ENCODE measurements around the gene POC5.
A peak's percentile ranks its signal among the peaks of the same experiment; 100 is the strongest.
"Not testable (repeated sequence)": the region's sequence is repeated elsewhere in the genome, so short reads cannot be mapped to it uniquely, and the experiment has no call there.

The POC5 gene, protein sequence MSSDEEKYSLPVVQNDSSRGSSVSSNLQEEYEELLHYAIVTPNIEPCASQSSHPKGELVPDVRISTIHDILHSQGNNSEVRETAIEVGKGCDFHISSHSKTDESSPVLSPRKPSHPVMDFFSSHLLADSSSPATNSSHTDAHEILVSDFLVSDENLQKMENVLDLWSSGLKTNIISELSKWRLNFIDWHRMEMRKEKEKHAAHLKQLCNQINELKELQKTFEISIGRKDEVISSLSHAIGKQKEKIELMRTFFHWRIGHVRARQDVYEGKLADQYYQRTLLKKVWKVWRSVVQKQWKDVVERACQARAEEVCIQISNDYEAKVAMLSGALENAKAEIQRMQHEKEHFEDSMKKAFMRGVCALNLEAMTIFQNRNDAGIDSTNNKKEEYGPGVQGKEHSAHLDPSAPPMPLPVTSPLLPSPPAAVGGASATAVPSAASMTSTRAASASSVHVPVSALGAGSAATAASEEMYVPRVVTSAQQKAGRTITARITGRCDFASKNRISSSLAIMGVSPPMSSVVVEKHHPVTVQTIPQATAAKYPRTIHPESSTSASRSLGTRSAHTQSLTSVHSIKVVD

DNA sequence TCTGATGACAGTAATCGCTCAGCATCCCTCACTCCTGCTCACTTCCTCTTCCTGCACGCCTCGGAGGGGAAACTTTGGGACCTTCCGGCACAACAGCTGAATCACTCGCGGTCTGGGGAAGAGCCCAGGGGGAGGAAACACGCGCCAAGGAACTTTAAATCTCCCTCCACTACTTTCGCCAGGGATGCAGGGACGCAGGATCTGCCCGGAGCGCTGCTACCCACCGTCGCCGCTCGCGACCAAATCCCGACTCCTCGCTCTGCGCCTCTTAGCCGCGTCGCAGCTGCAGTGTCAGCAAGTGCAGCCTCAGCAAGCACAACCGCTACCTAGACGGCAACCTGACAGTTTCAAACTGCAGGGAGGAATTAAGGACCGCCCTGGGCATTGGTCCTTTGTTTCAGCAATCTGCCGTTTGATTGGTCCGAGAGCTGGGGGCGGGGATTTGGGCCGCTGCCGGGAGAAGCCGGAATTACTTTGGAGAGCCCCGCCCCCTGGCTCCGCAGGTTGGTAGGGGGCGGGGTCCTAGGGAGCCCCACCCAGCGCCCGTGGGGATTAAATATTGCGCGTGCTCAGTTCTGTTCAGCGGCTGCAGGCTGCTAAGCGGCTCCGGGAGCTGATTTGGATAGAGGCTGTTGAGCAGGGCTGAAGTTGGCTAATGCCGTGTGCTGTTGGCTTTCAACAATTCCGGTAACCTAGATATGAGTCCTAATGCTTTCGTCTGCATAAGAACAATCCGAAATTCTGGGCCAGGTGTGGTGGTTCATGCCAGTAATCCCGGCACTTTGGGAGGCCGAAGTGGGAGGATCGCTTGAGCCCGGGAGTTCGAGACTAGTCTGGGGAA is at the start of gene POC5:
Gene POC5 (minus strand): TSS at position 356 of the 841 bp plus-strand sequence. CDS start 4,500 bp downstream, outside the sequence.
- DNase-seq (ENCODE audit: low read depth) = peak; percentile 95

DNA sequence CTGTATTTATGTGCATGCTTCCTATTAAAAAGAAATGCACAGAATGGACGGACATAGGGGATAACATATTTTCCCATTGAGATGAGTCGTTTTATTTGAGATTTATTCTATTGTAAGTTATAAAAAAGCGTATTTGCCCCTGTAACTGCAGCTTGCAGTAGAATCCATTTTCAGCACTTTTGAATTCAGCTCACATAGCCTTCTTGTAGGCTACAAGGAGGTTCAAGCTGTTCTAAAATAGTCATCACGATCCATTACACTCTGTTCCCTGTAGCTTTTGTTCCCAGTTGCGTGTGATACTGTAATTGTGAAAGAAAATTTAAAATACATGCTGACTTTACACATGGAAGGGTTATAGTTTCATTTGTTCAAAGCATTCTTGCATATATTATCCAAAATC is 40.9 kb upstream of the POC5 start:
- DNase-seq (ENCODE audit: low read depth) = no peak

DNA sequence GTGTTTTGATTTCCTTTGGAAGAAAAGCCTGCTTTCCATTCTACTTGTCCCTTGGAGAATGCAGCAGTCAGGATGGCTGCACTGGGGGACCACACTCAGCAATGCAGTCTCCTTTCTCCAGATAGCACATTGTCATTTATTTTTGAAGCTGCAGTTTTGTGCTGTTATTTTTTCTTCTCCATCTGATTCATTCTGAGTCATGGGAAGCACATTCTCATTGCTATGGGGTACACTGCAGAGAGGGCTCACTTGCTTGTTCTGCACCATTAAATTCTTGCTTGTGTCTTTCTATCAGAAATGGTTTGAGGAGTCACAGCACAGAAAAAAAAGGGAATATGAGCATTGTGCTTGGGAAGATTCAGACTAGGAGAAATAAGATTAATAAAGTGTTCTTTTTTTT is 39.7 kb upstream of the POC5 start:
- DNase-seq (ENCODE audit: low read depth) = no peak

DNA sequence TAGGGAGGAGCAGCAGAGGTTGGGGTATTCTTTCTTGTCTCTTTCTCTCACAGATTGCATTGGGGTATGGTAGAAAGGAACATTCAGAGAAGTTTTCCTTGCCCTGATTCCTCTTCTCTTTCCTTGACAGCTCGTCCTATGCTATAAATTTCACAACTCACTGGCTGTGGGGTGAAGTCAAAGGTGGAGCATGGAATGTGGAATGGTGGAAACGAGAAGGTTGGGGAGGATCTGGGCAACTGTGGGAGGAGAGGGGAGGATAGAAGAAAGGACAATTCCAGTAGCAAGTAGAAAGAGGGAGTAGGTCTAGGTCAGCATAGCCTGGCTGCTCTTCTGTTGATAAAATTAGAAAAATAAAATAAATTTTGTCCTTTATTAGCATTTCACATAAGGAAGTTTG is 39.0 kb upstream of the POC5 start:
- DNase-seq (ENCODE audit: low read depth) = no peak

DNA sequence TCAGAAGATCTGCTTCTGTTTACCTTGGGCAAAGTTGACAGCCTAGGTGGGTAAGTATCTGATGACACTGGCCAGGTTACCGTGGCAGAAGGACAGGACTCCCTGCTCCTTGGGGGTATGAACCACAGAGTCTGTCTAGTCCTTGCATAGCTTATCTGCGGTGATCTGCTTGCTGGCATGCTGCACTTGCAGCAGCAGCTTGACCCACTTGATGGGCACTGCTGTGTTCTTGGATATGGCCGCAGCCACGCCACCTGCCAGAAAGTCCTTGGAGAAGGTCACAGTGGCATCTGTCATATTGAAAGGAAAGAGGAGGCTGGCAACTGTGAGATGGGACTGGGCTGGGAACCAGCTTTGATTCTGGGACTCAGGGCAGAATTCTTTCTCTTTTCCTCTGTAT is 35.9 kb upstream of the POC5 start:
- no peak for DNase-seq (ENCODE audit: low read depth)

DNA sequence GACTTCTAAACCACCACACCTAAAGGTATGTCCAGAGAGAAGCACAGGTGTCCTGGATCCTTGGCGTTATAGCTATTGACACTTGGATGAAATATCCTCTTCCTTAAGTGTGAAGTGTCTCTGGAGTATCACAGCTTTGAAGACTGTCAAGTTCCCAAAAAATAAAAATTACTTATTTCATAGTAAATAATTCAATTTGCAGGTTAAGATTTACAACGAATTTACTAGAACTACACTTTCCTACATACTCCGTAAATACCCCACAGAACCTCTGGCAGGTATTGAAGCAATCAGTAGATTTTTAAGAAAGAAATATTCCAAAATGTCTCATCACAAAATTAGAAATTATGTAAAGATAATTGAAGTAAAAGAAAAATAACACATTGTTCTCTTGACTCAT is 27.1 kb upstream of the POC5 start:
- DNase-seq (ENCODE audit: low read depth) = no peak

DNA sequence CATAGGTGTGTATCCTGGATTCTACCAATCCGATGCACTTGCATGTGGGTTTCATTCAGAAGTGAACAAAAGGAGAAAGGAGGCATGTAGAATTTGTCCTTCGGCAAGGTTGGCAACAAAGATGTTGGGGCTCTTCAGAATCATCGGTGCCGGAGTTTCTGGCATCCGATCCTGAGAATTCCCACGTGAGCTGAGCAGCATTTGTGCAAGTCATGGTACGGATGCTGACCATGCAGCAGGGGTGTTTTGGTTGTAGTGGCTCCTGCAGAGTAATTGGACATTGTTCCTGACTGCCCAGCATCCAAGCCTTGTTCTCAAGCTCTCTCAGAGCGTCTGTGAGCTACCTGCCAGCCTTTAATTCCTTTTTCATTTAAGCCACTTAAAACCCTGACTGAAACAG is 19.0 kb upstream of the POC5 start:
- DNase-seq (ENCODE audit: low read depth) = no peak

DNA sequence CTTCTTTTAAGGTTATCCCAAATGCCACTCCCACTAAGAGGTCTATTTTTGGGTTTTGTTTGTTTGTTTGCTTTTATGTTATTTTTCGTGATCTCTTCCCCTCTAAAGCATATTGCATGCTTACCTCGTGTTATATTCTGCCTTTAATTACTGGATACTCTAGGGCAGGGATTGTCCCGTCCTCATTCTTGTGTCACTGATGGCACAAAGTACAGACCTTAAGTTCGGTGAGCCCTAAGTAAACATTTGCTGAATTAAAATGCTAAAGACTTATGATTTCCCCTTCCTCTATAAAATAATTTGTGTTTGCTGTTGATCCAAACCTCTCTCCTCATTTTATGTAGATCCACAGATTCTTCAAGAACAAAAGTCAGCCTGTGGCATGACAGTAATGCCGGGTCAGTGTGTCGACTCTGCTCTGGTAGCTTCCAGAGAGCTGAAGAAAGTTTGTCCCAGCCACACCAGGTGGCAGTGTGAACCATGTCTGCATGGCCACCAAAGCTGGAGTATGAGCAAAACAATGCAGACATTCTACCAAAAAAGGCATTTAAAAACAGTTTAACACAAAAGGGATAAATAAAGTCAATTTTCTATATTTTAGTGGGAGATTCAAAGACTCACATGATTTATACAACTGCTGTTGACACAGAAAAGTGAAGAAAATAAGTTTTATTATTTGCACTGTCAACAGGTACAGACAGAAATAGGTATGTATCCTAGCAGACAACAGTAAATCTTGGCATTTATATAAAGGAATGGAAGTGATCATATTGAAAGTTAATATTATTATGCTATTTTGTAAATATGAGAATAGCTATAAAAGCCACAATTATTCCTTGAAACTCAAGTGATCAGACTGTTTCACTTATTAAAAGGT is 17.9 kb upstream of the POC5 start:
- DNase-seq (ENCODE audit: low read depth) = no peak

DNA sequence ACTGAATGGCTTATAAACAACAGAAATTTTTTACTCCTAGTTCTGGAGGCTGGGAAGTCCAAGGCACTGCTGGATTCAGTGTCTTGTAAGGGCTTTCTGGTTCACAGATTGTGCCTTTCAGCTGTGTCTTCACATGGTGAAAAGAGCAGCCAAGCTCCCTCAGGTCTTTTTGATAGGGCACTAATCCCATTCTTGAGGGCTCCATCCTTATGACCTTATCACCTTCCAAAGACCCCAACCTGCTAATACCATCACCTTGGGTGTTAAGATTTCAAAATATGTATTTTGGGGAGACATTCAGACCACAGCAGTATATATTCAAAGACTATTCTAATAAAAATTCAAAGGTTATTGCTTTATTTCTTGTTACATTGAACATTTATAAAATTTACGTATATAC is 16.5 kb upstream of the POC5 start:
- DNase-seq (ENCODE audit: low read depth) = no peak

DNA sequence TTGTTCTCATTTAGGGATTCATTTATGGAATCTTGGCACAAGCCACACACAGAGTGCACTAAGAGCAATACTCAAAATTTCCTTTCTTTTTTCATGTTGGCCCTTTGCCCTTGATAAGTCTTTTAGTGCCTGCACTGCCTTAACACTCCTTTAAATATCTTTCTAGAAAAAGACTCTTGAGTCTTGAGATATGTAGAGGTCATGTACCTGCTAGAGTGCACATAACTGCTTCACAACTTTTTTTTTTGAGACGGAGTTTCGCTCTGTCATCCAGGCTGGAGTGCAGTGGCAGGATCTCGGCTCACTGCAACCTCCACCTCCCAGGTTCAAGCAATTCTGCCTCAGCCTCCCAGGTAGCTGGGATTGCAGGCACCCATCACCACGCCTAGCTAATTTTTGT is 14.3 kb upstream of the POC5 start:
- not testable (repeated sequence) for DNase-seq (ENCODE audit: low read depth)

DNA sequence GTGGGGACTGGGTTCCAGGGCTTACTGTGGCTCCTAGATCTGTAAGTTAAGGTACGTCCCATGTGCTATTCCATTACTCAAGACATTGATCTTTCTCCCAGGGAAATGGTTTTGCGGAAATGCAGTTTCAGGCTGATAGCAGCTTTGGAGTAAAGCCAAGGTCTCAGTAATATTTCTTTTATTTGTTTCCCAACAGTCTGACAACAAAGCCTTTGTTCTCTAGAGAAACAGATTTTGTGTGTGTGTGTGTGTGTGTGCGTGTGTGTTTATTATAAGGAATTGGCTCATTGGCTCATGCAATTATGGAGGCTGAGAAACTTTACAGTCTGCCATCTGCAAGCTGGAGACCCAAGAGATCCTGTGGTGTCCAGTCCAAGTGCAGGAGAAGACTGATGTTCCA is 12.1 kb upstream of the POC5 start:
- no peak for DNase-seq (ENCODE audit: low read depth)

DNA sequence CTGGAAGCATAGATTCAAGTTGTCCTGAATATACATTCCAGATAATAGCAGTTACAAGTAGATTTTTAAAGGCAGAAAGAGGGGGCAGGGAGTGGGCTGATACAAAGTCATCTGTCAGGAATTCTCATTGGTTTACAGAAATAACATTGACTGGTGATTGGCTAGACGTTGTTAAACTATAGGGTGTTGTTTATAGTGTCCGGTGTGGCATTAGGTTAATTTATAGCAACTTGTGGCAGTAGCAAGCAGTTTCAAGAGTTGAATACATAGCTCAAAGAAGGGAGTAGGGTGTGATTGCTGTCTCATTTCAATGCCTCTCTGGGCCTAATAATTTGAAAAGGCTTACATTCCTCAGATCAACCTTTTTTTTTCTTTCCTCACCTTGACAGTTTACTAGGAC is 10.7 kb upstream of the POC5 start:
- DNase-seq (ENCODE audit: low read depth) = no peak

DNA sequence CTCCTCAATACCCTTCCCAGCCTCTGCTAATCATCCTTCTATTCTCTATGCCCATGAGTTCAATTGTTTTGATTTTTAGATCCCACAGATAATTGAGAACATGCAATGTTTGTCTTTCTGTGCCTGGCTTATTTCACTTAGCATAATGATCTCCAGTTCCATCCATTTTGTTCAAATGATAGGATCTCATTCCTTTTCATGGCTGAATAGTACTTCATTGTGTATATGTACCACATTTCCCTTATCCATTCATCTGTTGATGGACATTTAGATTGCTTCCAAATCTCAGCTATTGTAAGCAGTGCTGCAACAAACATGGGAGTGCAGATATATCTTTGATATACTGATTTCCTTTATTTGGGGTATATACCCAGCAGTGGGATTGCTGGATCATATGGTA is 9.0 kb upstream of the POC5 start:
- DNase-seq (ENCODE audit: low read depth) = not testable (repeated sequence)

DNA sequence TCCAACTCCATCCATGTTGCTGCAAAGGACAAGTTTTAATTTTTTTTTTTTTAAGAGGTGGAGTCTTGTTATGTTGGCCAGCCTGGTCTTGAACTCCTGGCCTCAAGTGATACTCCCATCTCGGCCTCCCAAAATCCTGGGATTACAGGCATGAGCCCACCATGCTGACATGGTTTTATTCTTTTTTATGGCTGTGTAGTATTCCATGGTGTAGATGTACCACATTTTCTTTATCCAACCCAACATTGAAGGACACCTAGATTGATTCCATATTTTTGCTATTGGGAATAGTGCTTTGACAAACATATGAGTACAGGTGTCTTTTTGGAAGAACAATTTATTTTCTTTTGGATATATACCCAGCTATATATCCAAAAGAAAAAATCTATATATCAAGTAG is 6.1 kb upstream of the POC5 start:
- DNase-seq (ENCODE audit: low read depth) = no peak

DNA sequence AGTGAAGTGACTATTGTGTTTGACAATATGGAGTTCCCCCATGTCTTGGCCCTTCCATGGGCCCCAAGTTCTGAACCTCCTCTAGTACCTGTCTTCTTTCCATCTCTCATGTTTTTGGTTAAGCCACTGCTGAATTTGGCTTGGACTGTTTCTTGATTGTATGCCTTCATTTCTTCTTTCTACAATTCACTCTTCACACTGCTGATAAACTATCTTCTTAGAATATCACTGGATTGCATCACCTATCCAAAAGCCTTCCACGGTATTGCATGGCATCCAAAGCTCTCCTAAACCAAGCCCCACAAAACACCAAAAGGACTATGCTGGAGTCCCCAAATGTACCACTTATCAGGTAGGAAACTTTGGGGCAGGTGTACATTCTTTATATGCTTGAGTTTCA is 4.3 kb upstream of the POC5 start:
- no peak for DNase-seq (ENCODE audit: low read depth)

DNA sequence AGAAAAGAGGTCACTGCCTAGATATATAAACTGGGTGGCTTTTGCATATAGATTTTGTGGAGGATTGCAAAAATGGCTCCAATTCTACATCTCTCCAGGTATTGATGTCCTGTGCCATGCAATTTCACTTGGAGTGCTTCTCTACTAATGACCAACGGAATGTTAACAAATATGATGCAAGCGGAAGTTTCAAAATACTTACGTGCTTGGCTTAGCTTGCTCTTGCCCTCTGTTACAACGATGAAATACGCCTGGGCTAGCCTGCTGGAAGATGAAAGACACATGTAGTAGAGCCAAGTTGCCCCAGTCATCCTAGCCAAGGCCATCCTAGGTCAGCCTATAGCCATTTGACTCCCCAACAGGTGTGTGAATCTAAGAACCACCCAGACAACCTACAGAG is 3.6 kb upstream of the POC5 start:
- no peak for DNase-seq (ENCODE audit: low read depth)

DNA sequence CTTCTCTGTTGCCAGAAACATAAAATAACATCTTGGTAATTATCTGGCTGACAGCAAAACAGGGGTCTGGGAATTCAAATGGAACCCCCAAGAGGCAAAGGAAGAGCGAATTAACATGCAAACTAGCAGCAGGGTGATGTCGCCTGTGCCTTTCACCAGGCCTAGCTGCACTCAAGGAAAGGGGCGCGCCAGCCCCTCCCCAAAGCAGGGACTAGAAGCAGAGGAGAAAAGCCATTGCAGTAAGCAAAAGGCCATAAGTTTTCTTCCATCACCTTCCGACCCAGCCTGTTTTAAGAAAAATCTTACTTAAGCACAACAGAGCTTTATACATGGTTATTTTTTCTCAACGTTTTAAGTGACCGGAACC is 539 bp downstream of the POC5 start:
- DNase-seq (ENCODE audit: low read depth) = no peak

DNA sequence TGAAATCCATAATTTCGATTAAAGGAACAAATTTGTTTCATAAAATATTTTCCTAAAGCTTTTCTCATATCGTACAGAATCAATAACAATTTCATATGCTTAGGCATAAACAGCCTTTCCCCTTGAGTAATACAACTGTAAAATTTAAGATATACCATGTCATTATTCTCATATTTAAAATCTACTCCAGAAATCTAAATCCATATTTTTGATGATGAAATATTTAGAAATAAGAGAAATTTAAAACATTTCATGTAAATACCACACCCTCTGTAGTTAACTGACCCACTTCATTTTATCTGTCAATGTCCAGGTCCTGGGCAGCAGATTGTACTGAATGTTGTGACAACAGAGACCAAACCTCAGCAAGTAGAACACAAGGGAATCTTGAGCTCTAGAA is 5.1 kb downstream of the POC5 start:
- no peak for DNase-seq (ENCODE audit: low read depth)

DNA sequence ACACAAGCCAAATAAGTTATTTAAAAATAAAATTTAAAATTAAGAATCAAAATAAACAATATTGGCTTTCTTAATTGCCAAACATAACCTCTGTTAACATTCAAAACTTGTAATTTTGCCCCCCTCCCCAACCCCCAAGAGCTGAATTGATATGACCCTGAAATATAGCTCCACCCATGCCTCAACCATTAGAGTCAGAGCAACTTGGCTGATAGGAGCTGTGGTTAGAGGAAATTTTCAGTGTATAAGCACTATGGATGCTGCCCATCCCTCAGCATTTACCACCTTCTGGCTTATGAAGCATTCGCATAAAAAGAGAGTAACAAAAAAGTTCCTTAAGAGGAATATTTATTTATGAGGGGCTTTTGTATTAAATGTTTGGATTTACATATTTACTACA is 6.1 kb downstream of the POC5 start:
- no peak for DNase-seq (ENCODE audit: low read depth)

DNA sequence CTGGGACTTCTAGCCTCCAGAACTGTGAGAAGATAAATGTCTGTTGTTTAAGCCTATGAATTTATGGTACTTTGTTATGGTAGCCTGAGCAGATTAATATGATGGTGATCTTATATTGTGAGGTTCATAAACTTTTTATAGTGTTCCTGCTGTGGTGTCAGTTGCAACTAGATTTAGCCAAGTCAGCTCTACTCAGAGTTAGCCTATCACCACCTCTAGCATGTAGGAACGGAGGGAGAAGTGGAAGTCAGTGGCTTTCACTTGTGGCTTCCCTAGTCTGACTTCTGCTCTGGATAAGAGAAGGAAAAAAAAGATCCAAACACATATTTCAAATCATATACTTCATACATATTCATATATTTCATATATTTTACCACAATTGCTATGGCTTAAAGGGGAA is 6.6 kb downstream of the POC5 start:
- DNase-seq (ENCODE audit: low read depth) = no peak

DNA sequence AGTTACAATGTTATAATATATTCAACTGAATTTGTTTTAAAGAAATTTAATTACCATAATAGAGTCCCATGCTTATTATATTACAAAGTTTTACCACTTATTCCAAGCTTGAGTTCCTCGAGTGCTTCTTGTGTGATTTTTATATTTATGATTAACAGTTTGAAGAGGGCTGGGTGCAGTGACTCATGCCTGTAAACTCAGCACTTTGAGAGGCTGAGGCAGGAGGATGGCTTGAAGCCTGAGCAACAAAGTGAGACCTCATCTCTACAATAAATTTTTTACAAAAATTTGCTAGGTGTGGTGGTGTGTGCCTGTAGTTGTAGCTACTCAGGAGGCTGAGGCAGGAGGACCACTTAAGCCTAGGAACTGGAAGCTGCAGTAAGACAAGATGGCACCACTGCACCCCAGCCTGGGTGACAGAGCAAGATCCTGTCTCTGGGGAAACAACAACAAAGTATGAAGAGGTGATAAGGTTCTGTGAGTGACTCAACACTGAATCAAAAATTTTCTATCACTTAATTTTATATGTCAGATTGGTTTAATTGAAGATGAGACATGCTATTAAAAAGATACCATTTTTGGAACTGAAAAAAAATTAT is 9.2 kb downstream of the POC5 start:
- no peak for DNase-seq (ENCODE audit: low read depth)

DNA sequence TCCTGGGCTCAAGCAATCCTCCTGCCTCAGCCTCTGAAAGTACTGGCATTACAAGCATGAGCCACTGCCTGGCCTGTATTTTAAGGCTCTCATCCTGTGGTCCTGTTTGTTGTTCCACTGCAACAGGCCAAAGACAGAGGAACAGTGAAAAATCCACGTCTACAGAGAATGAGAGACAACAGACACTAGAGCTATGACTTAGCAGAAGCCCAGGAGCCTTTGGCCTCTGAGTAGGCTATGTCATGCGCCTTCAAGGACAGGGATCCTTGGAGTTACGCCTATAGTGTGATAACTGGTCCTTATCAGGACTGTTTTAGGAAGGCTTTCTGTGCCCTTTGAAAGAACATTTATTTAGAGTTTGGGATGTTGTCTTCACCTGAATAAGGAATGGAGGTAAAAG is 10.5 kb downstream of the POC5 start:
- no peak for DNase-seq (ENCODE audit: low read depth)

Data from activated T-helper 1 cell treated with Interleukin-2 at 50 U/mL for 16 hours (primary cell).